Renal cortical epithelial cell (primary cell): ENCODE results near the gene MOCS2. TPM values are rescaled to one million over a fixed set of nuclear protein-coding genes. Genes with fewer than 3 reads are reported as not detected.
A peak's percentile ranks its signal among the peaks of the same experiment; 100 is the strongest.
"Not testable (repeated sequence)": the region's sequence is repeated elsewhere in the genome, so short reads cannot be mapped to it uniquely, and the experiment has no call there.

ENCODE experiments used
- DNase-seq: peaks from one replicate; pipeline ENCODE4 v3.0.0-alpha.2; 2011; ENCODE audit warnings: low read depth
- total RNA-seq: library from RNA; depleted of rRNA; stranded (reverse); fragments of >200 nt; gene quantifications from 2 replicates; pipeline ENCODE4 v1.2.3, GENCODE V29; 2014

Gene MOCS2
- 38.6 and 46.7 TPM in 2 replicates for total RNA-seq

- peak; percentile 73 for DNase-seq
These were observed at the start of gene MOCS2 for GRCh38 chr5:53109443-53110127. MOCS2 (minus strand) TSS chr5:53109757; CDS start chr5:53107174, 2,583 bp downstream.

- DNase-seq, result peak; percentile 86
These were observed 42.3 kb upstream of the MOCS2 start for GRCh38 chr5:53151713-53152458.

GRCh38 chr5:53133020-53133419, 23.5 kb upstream of the MOCS2 start:
- DNase-seq, result no peak

- DNase-seq, result no peak
These were observed 20.7 kb upstream of the MOCS2 start for GRCh38 chr5:53130266-53130665.

GRCh38 chr5:53128481-53128880, 18.9 kb upstream of the MOCS2 start:
- no peak for DNase-seq

GRCh38 chr5:53127107-53127506, 17.6 kb upstream of the MOCS2 start:
- DNase-seq, result no peak

- peak; percentile 51 for DNase-seq
These were observed 17.0 kb upstream of the MOCS2 start for GRCh38 chr5:53126521-53126920.

GRCh38 chr5:53123702-53124101, 14.1 kb upstream of the MOCS2 start:
- DNase-seq, result peak; percentile 27

- DNase-seq, result no peak
These were observed 10.6 kb upstream of the MOCS2 start for GRCh38 chr5:53120165-53120564.

- no peak for DNase-seq
These were observed 9.3 kb upstream of the MOCS2 start for GRCh38 chr5:53118879-53119278.

- no peak for DNase-seq
These were observed 7.0 kb upstream of the MOCS2 start for GRCh38 chr5:53116597-53116996.

- DNase-seq, result peak; percentile 45
These were observed 5.4 kb upstream of the MOCS2 start for GRCh38 chr5:53114988-53115387.

GRCh38 chr5:53113947-53114346, 4.4 kb upstream of the MOCS2 start:
- no peak for DNase-seq

- no peak for DNase-seq
These were observed 3.4 kb upstream of the MOCS2 start for GRCh38 chr5:53112909-53113308.

- DNase-seq, result not testable (repeated sequence)
These were observed 2.8 kb upstream of the MOCS2 start for GRCh38 chr5:53112307-53112706.

GRCh38 chr5:53111139-53111538, 1.6 kb upstream of the MOCS2 start:
- DNase-seq, result no peak

GRCh38 chr5:53110156-53110555, 599 bp upstream of the MOCS2 start:
- DNase-seq, result no peak

GRCh38 chr5:53109056-53109442, 508 bp downstream of the MOCS2 start:
- peak; percentile 50 for DNase-seq

- DNase-seq, result no peak
These were observed 3.8 kb downstream of the MOCS2 start for GRCh38 chr5:53105611-53106300.

GRCh38 chr5:53100606-53101005, 9.0 kb downstream of the MOCS2 start:
- DNase-seq, result no peak

GRCh38 chr5:53099546-53099945, 10.0 kb downstream of the MOCS2 start:
- peak; percentile 89 for DNase-seq

GRCh38 chr5:53095931-53096525, 13.5 kb downstream of the MOCS2 start:
- DNase-seq, result peak; percentile 64
